GM10266 (cell line): ENCODE data around the gene WDR73.
"Not testable (repeated sequence)": the region's sequence is repeated elsewhere in the genome, so short reads cannot be mapped to it uniquely, and the experiment has no call there.

Source experiments
- DNase-seq: peaks from one replicate; pipeline ENCODE4 v3.0.0; 2012; ENCODE audit errors: extremely low spot score
- CTCF ChIP-seq: IDR thresholded peaks from 2 replicates; pipeline ENCODE4 v1.5.1; 2012; ENCODE audit warnings: mild to moderate bottlenecking, low read depth; ENCODE audit not compliant: control insufficient read depth, insufficient read depth; ENCODE audit errors: missing control alignments

Gene WDR73

GRCh38 chr15:84645997-84646396 is 8.1 kb downstream of the WDR73 start:
- TF ChIP-seq CTCF, result no peak
- DNase-seq, result no peak

- TF ChIP-seq CTCF, result no peak
- DNase-seq, result no peak
Measured at GRCh38 chr15:84645496-84645895, 8.6 kb downstream of the WDR73 start.

- TF ChIP-seq CTCF, result no peak
- DNase-seq, result no peak
Measured at GRCh38 chr15:84643838-84644237, 10.2 kb downstream of the WDR73 start.

- not testable (repeated sequence) for DNase-seq
Measured at GRCh38 chr15:84642640-84643039, 11.4 kb downstream of the WDR73 start.

GRCh38 chr15:84641871-84642270 is 12.2 kb downstream of the WDR73 start:
- DNase-seq, result not testable (repeated sequence)

- TF ChIP-seq CTCF, result no peak
- DNase-seq, result no peak
Measured at GRCh38 chr15:84638103-84638502, 16.0 kb downstream of the WDR73 start.

GRCh38 chr15:84634228-84634837 is 19.8 kb downstream of the WDR73 start:
- no peak for DNase-seq
- TF ChIP-seq CTCF, result no peak

- peak; percentile 4 for TF ChIP-seq CTCF
- peak; percentile 59 for DNase-seq
Measured at GRCh38 chr15:84633311-84634227, 20.5 kb downstream of the WDR73 start.
